Measurements from ENCODE around the gene TAS1R1. TPM values are rescaled to one million over a fixed set of nuclear protein-coding genes. Genes with fewer than 3 reads are reported as not detected.
A peak's percentile ranks its signal among the peaks of the same experiment; 100 is the strongest.

Gene TAS1R1
- total RNA-seq, 1 donor from 2014 or later, result not detected

DNA sequence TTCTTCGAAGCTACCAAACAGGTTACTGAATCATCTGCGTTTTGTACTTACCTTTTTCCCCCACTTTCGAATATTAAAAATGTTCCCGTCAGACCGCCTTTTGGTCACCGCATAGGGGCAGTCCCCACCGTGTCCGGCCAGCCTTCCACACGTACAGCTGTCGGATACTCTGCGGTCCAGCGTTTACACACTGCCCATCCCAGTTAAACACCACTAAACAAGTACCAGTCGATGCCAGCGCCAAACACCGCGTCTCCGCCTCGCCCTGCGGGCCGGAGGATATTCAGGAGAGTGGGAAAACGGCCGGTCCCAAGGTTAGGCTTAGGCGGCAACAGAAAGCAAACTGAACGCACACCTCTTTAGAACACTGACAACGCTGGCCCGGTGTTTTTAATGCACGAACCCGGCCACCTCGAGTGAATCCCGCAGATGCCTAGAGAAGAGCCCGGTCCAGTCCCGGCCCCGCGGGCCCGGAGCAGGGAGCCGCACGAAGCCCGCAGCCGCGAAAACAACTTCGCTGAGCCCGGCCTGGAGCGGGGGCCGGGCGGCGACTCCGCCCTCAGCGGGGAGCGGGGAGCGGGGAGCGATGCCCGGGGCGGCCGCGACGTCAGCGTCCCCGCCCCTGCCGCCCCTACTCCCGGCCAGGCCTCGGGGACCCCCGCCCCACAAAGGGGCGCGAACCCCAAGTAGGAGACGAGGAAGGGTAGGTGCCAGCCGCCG, 57.7 kb downstream of the TAS1R1 start:
- peak; percentile 42 for ATAC-seq

DNA sequence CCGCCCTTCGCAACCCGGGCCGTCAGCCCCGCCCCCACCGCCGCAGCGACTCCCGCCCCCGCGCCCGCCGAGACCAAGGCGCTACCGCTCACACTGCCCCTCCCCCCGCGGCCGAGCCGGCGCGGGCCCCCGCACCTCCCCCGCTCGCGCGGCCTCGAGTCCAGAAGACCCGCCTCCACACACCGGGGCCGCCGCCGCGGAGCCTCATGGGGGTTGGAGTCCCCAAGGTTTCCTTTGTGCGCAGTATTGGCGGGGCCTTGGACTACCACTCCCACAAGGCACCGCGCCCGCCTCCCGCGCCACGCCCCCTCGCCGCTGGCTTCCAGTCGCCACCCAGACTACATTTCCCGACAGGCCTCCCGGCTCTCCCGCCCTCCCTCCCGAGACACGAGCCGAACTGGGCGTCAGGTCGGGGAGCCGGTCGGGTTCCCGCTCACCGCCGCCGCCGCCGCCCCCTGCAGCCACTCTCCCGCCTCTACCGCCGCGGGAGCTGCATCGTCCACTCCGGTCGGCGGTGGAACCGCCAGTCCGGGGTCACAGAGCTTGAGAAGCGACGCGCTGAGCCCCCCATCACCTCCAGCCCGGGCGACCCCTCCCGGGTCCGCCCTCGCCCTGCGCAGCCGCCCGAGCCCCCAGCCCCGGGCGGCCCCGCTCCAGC, 58.4 kb downstream of the TAS1R1 start, which contains the start of gene PHF13:
TSS of gene PHF13 (plus strand) at position 371 of the 658 bp plus-strand sequence. CDS start 336 bp downstream, outside the sequence.
- ATAC-seq, result peak; percentile 97

DNA sequence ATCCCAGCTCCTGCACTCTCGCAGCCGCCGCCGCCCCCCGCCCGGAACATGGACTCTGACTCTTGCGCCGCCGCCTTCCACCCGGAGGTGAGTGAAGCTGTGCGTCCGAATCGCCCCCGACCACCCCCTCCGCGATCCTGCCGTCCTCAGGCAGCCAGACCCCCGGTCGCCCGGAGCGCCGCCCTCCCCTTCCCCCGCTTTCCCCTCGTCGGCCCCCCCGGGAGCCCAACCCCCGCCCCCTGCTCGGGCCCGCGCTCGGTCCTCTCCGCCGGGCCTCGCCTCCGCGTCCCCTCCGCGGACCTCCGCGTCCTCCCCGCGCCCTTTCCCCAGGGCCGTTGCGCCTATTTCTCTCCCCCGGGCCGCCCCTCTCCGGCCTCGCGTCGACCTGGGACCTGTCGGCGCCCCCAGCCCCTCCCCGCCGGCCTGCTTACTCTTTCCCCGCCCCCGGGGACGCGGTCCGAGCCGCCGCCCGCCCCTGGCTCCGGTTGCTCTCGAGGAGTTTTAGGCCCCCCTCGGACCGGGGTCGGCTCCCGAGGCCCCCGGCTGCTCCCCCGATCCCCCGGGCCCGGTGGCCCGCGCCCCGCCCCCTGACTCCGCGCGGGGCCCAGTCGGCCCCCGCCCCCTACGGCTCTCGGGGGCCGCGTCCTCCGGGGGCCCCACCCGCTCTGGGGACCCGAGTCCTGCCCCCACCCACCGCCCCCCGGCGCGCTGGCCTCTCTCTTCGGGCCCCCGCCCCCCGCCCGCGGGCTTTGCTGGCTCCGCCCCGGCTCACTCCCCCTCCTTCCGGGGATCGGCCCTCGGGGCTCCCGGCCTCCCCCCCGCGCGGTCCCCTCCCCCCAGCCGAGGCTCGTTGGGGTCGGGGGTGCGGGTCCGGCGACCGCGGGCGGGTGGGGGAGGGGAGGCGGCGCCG, 59.2 kb downstream of the TAS1R1 start:
- ATAC-seq, result peak; percentile 7

DNA sequence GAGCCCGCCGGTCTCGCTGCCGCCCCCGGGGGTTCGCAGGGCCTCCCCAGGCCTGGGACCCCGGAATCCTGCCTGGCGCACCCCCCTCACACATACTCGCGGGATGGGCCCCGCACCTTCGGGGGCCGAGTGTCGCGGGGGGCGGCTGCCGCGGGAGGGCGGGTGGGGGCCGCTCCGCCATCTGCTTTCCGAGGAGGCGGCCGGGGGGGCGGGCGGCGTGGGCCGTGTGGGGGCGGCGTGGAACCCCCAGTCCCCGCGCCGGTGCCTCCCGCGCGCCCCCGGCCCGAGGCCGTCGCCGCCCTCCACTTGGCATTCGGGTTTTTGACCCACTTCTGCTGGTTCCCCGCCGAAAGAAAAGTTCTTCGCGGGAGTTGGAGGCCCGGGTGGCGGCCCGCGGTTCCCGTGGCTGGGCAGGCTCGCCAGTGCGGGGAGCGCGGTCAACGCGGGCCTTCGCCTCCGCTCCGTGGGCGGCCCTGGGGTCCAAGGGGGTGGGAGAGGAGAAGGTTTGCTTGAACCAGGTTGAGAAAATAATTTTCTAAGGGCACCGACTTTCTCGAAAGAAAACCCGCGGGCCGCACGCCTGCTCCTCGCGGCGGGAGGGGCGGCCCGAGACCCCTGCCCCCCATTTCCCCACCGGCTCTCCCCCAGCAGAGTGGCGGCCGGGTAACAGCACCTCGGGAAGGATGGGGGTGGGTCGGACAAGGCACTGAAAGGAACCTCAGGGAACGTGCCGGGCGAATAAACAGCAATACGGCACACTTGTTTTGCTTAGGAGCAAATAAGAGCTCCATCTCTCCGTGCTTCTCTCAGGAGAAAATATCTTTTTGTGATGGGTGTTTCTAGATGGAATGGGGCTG, 60.0 kb downstream of the TAS1R1 start:
- ATAC-seq, result no peak

DNA sequence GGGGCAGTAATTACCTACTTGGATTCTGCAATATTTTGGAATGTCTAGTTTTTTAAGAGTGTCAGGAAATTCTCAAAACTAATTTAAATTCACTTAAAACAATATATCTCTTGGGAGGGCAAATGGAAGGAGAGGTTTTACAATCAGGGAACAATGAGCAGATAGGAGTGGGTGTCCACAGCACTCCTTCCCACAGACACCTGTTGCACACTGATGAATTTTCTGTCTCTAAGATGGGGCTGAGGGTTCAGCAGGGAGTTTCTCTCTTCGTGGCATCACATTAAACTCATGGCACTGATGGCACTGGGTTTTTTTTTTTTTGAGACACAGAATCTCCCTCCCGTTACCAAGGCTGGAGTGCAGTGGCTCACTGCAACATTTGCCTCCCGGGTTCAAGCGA, 63.9 kb downstream of the TAS1R1 start:
- no peak for ATAC-seq

DNA sequence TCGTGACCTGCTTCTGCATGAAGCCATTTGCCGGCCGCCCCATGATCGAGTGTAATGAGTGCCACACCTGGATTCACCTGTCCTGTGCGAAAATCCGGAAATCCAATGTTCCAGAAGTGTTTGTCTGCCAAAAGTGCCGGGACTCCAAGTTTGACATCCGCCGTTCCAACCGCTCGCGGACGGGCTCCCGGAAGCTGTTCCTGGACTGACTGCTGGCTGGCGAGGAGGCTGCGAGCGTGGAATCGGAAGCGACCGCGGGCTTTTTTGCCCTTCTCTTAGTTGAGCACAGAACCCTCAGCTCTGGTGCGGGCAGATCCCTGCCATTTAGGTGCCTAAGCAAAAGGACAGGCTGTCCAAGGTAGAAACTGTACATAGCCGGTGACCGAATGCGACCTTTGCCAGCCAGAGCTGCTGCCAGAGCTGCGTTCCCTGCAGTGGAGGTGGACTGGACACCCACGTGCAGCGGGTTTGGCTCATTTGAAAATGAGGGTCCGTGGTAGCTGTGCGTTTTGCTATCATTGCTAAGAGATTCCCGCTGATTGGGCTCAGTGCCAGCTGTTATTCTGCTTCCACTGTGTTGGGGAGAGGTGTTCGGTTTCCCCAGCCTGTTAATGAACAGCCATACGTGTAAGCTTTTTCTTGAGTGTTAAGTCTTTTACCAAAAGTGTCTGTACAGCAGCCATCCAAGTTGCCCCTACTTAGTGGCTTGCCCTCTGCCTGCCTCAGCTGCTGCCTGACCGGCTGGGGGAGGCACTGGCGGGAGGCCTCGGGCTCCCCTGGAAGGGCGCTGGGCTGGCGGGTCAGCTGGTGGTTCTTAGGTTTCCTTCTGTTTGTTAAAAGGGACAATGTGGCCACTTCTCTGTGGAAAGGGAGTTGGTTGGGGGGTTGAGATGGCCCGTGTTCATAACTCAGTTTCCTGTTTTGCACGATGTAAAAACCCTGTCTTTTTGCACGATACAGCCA, 66.6 kb downstream of the TAS1R1 start:
- ATAC-seq, result no peak

DNA sequence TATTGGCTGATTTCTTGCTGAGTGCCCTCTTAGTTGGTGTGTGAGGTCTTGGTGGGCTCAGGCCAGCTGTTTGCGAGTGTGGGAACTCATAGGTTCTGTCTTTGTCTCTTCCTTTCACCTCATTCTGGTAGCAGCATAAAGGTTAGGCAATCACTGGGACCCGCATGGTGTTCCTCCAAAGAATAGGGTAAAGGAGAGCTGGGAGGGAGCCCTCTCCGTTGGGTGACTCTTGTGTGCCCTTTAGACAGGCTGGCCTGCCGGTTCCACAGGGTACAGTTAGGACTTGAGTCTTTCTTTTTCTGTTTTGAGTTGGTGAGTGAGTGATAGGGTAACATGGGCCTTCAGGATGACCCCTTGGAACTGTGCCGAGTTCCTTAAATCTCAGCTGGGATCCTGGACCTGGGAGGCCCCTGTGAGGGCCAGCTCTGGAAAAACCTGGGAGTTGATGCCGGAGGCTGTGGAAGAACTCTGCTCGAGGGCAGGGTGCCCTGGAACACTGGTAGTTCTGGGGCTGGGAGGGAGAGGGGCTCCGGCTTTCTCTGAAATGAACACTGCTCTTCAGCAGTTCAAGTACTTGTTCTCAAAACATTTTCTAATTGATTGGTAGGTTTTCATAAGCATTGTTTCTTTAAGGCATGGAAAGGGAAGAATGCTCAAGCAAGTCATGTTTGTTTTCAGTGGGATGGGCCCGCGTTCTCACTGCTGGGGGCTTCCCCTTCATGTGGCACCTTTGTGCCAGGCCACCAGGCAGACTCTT, 67.5 kb downstream of the TAS1R1 start:
- ATAC-seq, result no peak

DNA sequence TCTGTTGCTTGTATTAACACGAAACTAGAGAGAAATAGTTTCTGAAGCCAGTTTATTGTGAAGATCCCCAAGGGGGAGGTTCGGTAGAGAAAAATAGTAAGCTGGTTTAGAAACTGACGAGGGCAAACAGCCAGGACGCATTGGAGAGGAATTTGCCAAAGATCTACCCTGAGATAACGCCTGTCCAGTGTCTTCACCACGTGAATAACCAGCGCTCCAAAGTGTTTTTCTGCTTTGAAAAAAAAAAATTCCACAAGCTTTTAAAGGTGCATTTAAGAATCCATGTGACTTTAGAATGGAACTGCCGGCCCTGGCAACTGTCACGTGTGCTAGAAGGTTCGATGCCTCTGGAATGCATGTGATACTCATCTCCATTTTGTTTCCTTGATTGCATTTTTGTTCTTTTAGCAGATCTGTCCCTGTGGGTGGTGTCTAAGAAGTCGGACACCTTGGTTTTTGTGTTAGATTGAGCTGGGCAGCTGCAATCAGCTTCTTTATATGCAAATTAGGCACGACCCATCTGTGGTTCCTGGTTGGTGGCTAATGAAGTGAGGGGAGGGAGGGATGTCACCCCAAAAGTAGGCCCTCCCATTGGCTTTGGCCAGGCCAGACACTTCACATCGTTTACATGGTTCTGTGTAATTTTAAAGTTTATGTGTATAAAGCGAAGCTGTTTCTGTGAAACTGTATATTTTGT, 68.3 kb downstream of the TAS1R1 start:
- no peak for ATAC-seq

DNA sequence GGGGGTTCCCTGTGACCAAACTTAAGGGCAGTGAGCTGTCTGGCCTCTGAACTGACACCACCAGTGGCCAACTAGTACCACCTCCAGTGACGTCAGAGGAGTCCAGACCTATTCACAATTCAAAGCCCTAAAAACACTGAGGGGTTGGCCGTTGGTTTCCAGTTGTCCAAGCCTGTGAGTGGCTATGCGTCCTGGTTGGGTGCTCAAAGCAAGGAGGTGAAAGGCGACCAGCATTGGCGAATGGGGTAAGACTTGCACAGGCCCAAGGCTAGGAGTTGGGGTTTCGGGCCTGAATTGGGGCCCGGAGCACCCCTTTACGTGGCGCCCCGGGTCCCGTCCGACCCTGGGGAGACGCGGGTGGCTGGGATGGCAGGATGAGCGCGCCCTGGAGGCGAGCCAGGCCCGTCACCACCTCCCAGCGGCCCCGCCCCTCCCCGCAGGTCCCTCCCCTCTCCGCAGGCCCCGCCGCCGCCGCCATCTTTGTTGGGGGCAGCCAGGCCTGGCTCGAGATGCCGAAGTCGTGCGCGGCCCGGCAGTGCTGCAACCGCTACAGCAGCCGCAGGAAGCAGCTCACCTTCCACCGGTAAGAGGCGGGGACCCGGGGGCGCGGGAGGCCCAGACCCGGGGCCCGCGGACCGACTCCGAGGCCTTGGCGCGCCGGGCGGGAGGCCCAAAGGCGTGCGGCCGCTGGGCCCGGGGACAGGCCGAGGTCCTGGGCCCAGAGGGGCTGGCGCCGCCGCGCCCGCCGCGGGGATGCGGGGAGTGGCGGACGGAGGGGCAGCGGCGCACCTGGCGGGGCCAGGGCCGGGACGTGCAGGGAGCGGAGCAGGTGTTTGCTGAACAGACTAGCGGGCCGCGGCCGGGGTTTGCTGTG, 69.8 kb downstream of the TAS1R1 start, which contains the start of gene THAP3:
TSS of gene THAP3 (plus strand) at position 159 of the 874 bp plus-strand sequence. CDS start at position 510, 351 bp downstream.
- ATAC-seq, result peak; percentile 90

DNA sequence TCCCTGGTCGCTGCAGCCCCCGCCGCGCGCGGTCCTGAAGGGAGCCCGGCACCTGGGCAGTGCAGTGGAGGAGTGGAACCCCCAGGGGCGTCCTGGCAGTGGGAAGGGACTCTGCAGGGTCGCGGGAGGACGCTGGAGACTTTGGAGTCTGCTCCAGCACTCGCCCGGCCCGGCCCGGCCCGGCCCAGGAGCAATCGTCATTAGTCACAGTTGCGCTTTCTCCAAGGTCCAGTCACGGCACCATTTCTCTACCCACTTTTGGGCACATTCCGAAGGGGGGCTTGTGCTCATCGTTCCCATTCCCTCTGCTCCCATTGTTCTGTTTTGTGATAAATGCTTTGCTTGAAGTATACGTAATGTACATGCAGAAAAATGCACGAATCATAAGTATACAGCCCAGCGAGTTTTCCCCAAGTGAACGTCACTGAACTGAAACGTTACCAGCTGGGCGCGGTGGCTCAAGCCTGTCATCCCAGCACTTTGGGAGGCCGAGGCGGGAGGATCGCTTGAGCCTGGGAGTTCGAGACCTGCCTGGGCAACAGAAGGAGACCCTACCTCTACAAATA, 70.6 kb downstream of the TAS1R1 start:
- peak; percentile 5 for ATAC-seq

DNA sequence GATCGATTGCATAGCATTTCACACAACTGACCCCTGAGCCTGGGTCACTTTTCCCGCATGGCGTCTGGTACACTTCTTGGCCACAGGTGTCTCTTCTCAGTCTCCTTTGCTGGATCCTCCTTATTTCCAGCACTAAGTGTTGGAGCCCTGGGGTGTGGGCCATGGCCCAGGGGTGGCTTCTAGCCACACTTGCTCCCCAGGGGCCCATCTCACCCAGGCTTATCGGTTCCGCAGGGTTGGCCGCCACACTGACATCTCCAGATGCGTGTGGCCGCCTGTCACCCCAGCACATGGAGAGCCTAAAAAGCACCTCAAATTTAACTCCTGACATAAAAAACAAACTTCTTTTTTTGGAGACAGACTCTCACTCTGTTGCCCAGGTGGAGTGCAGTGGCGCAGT, 71.9 kb downstream of the TAS1R1 start:
- ATAC-seq, result no peak

DNA sequence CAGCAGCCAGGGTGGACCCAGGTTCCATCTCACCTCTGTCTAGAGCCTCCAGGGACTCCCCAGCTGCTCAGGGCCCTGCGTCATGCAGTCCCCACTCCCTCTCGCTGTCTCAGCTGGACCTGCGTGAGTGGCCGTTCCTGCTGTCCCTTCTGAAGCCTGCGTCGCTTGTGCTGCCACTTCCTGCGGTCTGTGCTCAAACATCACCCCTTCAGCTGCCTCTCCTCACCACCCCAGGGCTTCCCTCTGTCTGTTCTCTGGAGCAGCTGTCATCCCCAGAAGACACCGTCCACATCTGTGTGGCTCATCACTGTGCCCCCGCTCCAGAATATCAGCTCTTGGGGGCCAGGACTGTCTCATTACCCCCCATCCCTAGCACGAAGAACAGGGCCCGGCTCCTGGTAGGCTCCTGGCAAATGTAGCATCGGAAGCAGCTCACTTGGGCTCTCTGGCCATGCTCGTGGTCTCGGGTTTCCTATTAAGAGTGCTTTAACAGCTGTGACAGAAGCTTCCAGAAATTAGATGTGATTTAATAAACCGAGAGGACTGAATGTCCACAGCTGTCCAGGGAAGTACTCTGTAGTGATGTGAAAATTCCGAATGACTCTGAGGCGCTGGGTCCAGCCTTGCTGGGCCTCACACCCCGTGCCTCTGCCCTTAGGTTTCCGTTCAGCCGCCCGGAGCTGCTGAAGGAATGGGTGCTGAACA, 72.9 kb downstream of the TAS1R1 start:
- ATAC-seq, result no peak

DNA sequence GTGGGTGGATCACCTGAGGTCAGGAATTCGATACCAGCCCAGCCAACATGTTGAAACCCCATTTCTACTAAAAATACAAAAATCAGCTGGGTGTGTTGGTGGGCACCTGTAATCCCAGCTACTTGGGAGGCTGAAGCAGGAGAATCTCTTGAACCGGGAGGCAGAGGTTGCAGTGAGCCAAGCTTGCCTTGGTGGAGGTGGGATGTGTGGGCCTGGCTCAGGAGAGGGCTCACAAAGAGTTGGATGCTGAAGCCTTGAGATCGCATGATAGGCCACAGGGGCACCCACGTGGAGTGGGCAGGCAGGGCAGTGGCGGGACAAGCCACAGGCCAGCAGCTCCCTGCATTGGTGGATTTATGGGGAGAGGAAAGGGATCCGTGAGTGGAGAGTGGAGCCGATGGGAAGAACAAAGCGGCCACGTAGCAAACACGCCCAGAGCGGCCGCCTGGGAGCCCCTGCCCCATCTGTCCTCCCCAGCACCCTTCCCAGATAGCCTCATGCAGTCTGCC, 73.9 kb downstream of the TAS1R1 start:
- ATAC-seq, result no peak
